Keratinocyte (primary cell): Measurements from ENCODE around the gene CD40. TPM values are rescaled to one million over a fixed set of nuclear protein-coding genes. Genes with fewer than 3 reads are reported as not detected.

Experiments
- DNase-seq: peaks from one replicate; pipeline ENCODE4 v3.0.0-alpha.2; 2011; ENCODE audit warnings: low read depth, missing footprints, low spot score
- FAIRE-seq: peaks from 2 replicates; lab custom pipeline; 2011; peaks lifted over from hg19 to GRCh38; lab: Jason Lieb, UNC
- H2AFZ ChIP-seq: 2 replicates; pipeline ENCODE4 v1.6.0; 2012; ENCODE audit warnings: low read length, control low read depth, inconsistent platforms; ENCODE audit not compliant: control insufficient read depth
- H3K27ac ChIP-seq: 2 replicates; pipeline ENCODE4 v1.5.1; 2011; ENCODE audit warnings: low read length; ENCODE audit not compliant: control insufficient read depth, insufficient read depth
- H3K27me3 ChIP-seq: 3 replicates; pipeline ENCODE4 v1.6.0; 2011; ENCODE audit warnings: low read length; ENCODE audit not compliant: control insufficient read depth, insufficient read depth; ENCODE audit errors: extremely low read depth
- H3K36me3 ChIP-seq, 2 experiments: 2 replicates in 1 of 2; 3 replicates in 1 of 2; pipeline ENCODE4 v1.5.1; 2011; ENCODE audit warnings: low read length in 2 of 2, mild to moderate bottlenecking in 1 of 2; ENCODE audit not compliant: control insufficient read depth in 2 of 2, insufficient read depth in 2 of 2; ENCODE audit errors: extremely low read depth in 1 of 2
- H3K4me1 ChIP-seq: 3 replicates; pipeline ENCODE4 v1.5.1; 2011; ENCODE audit warnings: low read length; ENCODE audit not compliant: control insufficient read depth, insufficient read depth; ENCODE audit errors: extremely low read depth
- H3K4me2 ChIP-seq: 3 replicates; pipeline ENCODE4 v1.6.0; 2011; ENCODE audit warnings: low read depth, low read length; ENCODE audit not compliant: control insufficient read depth, insufficient read depth; ENCODE audit errors: extremely low read depth
- H3K4me3 ChIP-seq, 3 experiments: fragments of 200-600 bp in 1 of 3; sonication (generic) in 1 of 3; 2 replicates in 2 of 3; 3 replicates in 1 of 3; pipeline ENCODE4 v1.5.1; 2011 to 2016; ENCODE audit warnings: low read length in 3 of 3, mild to moderate bottlenecking in 3 of 3, control low read depth in 2 of 3, inconsistent platforms in 1 of 3, low read depth in 1 of 3, mixed read lengths in 1 of 3, mixed run types in 1 of 3, moderate library complexity in 1 of 3; ENCODE audit not compliant: control insufficient read depth in 2 of 3, insufficient read depth in 2 of 3; ENCODE audit errors: extremely low read depth in 1 of 3
- H3K79me2 ChIP-seq: 2 replicates; pipeline ENCODE4 v1.6.0; 2012; ENCODE audit warnings: low read length; ENCODE audit not compliant: control insufficient read depth, insufficient read depth
- H3K9ac ChIP-seq: 3 replicates; pipeline ENCODE4 v1.6.0; 2011; ENCODE audit warnings: low read length; ENCODE audit not compliant: control insufficient read depth, insufficient read depth; ENCODE audit errors: extremely low read depth
- H3K9me1 ChIP-seq: 3 replicates; pipeline ENCODE4 v1.6.0; 2011; ENCODE audit warnings: low read length; ENCODE audit not compliant: control insufficient read depth, insufficient read depth; ENCODE audit errors: extremely low read depth
- H3K9me3 ChIP-seq: 2 replicates; pipeline ENCODE4 v1.5.1; 2012; ENCODE audit warnings: low read depth, low read length; ENCODE audit not compliant: control insufficient read depth
- H4K20me1 ChIP-seq: 3 replicates; pipeline ENCODE4 v1.6.0; 2011; ENCODE audit warnings: low read length; ENCODE audit not compliant: control insufficient read depth, insufficient read depth; ENCODE audit errors: extremely low read depth
- CTCF ChIP-seq, 3 experiments: IDR thresholded peaks in 1 of 3; conservative IDR thresholded peaks in 1 of 3; optimal IDR thresholded peaks in 1 of 3; 2 replicates in 2 of 3; 3 replicates in 1 of 3; pipeline versions ENCODE3 to v1.5.1; 2011; ENCODE audit warnings: low read length in 3 of 3, mild to moderate bottlenecking in 3 of 3, moderate library complexity in 2 of 3, control low read depth in 1 of 3, inconsistent platforms in 1 of 3; ENCODE audit not compliant: insufficient read depth in 2 of 3; ENCODE audit errors: extremely low read depth in 1 of 3
- EZH2 ChIP-seq: IDR thresholded peaks from one replicate; pipeline ENCODE4 v1.6.1; 2012; ENCODE audit warnings: inconsistent platforms, mild to moderate bottlenecking, low read length, moderate library complexity
- dilution Hi-C: fragments of 300-500 bp; cut with MboI; formaldehyde crosslinking; loops from one replicate; pipeline ENCODE4 v1.7.0; 2020; ENCODE audit warnings: low sequenced_read_pairs; ENCODE audit not compliant: extremely low pct_ligation_motif_present
- polyA plus RNA-seq, 5 experiments: library from polyadenylated mRNA; depleted of rRNA in 3 of 5; stranded (reverse) in 3 of 5; stranded (forward) in 1 of 5; unstranded in 1 of 5; fragments of >200 nt; gene quantifications; 1 replicate in 1 of 5; 2 replicates in 3 of 5; 3 replicates in 1 of 5; pipeline versions ENCODE4 v1.2.1 to v1.2.3, GENCODE V29; 2011 to 2012; ENCODE audit warnings: missing spikeins in 2 of 5, low read depth in 1 of 5, low replicate concordance in 1 of 5

The CD40 gene
- polyA plus RNA-seq, 1 donor (not counting 4 experiments of a cell fraction or from before 2014, with no cell fraction given), result 13.4 TPM

GRCh38 chr20:46176739-46177378, 58.7 kb downstream of the CD40 start:
- H3K27ac ChIP-seq, result no peak overlapping the region
- dilution Hi-C loops, result no loop called here
- no peaks in the 10 kb centered on the region for H3K9me1 ChIP-seq
- H3K4me1 ChIP-seq, result no peaks in the 10 kb centered on the region
- H3K36me3 ChIP-seq, result no peaks in the 10 kb centered on the region
- TF ChIP-seq CTCF (optimal IDR thresholded peaks at IDR 0.05 in 1 of 3, IDR thresholded peaks at IDR 0.05 in 1 of 3, conservative IDR thresholded peaks at IDR 0.05 in 1 of 3; ENCODE audit: extremely low read depth in 1 of 3, insufficient read depth in 2 of 3, low read length in 3 of 3), result no peak
- no peak overlapping the region for H3K4me2 ChIP-seq
- H3K79me2 ChIP-seq, result no peaks in the 10 kb centered on the region
- H2AFZ ChIP-seq, result no peak overlapping the region
- no peak overlapping the region for H3K4me3 ChIP-seq
- H4K20me1 ChIP-seq, result no peaks in the 10 kb centered on the region
- DNase-seq (no peak), FAIRE-seq (no peak)
- H3K27me3 ChIP-seq, result peaks cover 37% of the 10 kb centered on the region
- H3K9me3 ChIP-seq, result no peaks in the 10 kb centered on the region
- no peak overlapping the region for H3K9ac ChIP-seq

GRCh38 chr20:46177768-46178167, 59.7 kb downstream of the CD40 start:
- Histone ChIP-seq H3K27me3 (peaks cover 32% of the 10 kb centered on the region), H3K9me3 (no peaks in the 10 kb centered on the region), H3K79me2 (no peaks in the 10 kb centered on the region), H3K4me3 (no peak overlapping the region), H3K4me2 (no peak overlapping the region), H3K27ac (no peak overlapping the region), H2AFZ (no peak overlapping the region), H3K9ac (no peak overlapping the region), H3K9me1 (no peaks in the 10 kb centered on the region), H3K36me3 (no peaks in the 10 kb centered on the region), H4K20me1 (no peaks in the 10 kb centered on the region), H3K4me1 (no peaks in the 10 kb centered on the region)
- dilution Hi-C loops, result no loop called here
- FAIRE-seq (no peak), DNase-seq (no peak)
- TF ChIP-seq EZH2 (no peak), CTCF (optimal IDR thresholded peaks at IDR 0.05 in 1 of 3, IDR thresholded peaks at IDR 0.05 in 1 of 3, conservative IDR thresholded peaks at IDR 0.05 in 1 of 3; ENCODE audit: extremely low read depth in 1 of 3, insufficient read depth in 2 of 3, low read length in 3 of 3) (no peak)
